NCI-H1092 treated with DMSO at 0.1 percent for 48 hours (cell line): Measurements from ENCODE around the gene B3GNT2.
"Not testable (repeated sequence)": the region's sequence is repeated elsewhere in the genome, so short reads cannot be mapped to it uniquely, and the experiment has no call there.

Source experiments
- DNase-seq: peaks from one replicate; lab custom pipeline; 2025; lab: John Stamatoyannopoulos, UW

Gene B3GNT2

GRCh38 chr2:62195421-62196277 lies at the start of gene B3GNT2:
TSS of gene B3GNT2 (plus strand) at chr2:62196115. CDS start at chr2:62222221, 26,106 bp downstream.
- DNase-seq = peak; percentile 51

- not testable (repeated sequence) for DNase-seq
These were observed 49.1 kb upstream of the B3GNT2 start for GRCh38 chr2:62146790-62147189.

- DNase-seq = no peak
These were observed 48.2 kb upstream of the B3GNT2 start for GRCh38 chr2:62147610-62148301.

- DNase-seq = no peak
These were observed 46.2 kb upstream of the B3GNT2 start for GRCh38 chr2:62149708-62150107.

GRCh38 chr2:62150597-62151305 lies 45.2 kb upstream of the B3GNT2 start:
- DNase-seq = no peak

- no peak for DNase-seq
These were observed 44.6 kb upstream of the B3GNT2 start for GRCh38 chr2:62151306-62151638.

- no peak for DNase-seq
These were observed 43.9 kb upstream of the B3GNT2 start for GRCh38 chr2:62152000-62152399.

- no peak for DNase-seq
These were observed 38.9 kb upstream of the B3GNT2 start for GRCh38 chr2:62156861-62157496.

GRCh38 chr2:62158444-62159121 lies 37.3 kb upstream of the B3GNT2 start:
- no peak for DNase-seq

GRCh38 chr2:62160691-62161090 lies 35.2 kb upstream of the B3GNT2 start:
- not testable (repeated sequence) for DNase-seq

GRCh38 chr2:62163106-62163831 lies 32.6 kb upstream of the B3GNT2 start:
- DNase-seq = no peak

GRCh38 chr2:62163834-62164233 lies 32.1 kb upstream of the B3GNT2 start:
- DNase-seq = no peak

- no peak for DNase-seq
These were observed 20.2 kb upstream of the B3GNT2 start for GRCh38 chr2:62175728-62176127.

- no peak for DNase-seq
These were observed 19.1 kb upstream of the B3GNT2 start for GRCh38 chr2:62176801-62177200.

GRCh38 chr2:62177392-62178049 lies 18.4 kb upstream of the B3GNT2 start:
- DNase-seq = no peak

- DNase-seq = no peak
These were observed 17.1 kb upstream of the B3GNT2 start for GRCh38 chr2:62178741-62179271.

- no peak for DNase-seq
These were observed 14.9 kb upstream of the B3GNT2 start for GRCh38 chr2:62180975-62181374.

- no peak for DNase-seq
These were observed 14.1 kb upstream of the B3GNT2 start for GRCh38 chr2:62181843-62182242.

GRCh38 chr2:62184512-62185230 lies 11.2 kb upstream of the B3GNT2 start:
- no peak for DNase-seq
